ACHN (cell line): ENCODE results near the gene METTL16.

Source experiments
- DNase-seq: peaks from one replicate; pipeline ENCODE4 v3.0.0-alpha.2; 2015
- in situ Hi-C: cut with HindIII; loops from 2 replicates; pipeline ENCODE4 v1.10.0; 2017; ENCODE audit warnings: low sequenced_read_pairs, low pct_ligation_motif_present, low pct_unique_long_range_greater_than_20kb

The METTL16 gene

GRCh38 chr17:2427910-2428309, 83.8 kb downstream of the METTL16 start:
- in situ Hi-C loops: no loop called here

GRCh38 chr17:2427215-2427614, 84.5 kb downstream of the METTL16 start:
- in situ Hi-C loops: no loop called here
- DNase-seq: no peak

More at GRCh38 chr17:2427910-2428309, 83.8 kb downstream of the METTL16 start:
- DNase-seq: no peak

- no peak for DNase-seq
- in situ Hi-C loops: no loop called here
Observed at GRCh38 chr17:2423271-2423670, 88.4 kb downstream of the METTL16 start.

GRCh38 chr17:2421315-2422147, 90.2 kb downstream of the METTL16 start:
- peak; percentile 31 for DNase-seq
- in situ Hi-C loops: no loop called here

GRCh38 chr17:2420176-2420575, 91.5 kb downstream of the METTL16 start:
- in situ Hi-C loops: no loop called here
- no peak for DNase-seq

- in situ Hi-C loops: no loop called here
- DNase-seq: no peak
Observed at GRCh38 chr17:2419486-2419885, 92.2 kb downstream of the METTL16 start.

- no peak for DNase-seq
- in situ Hi-C loops: no loop called here
Observed at GRCh38 chr17:2418572-2418971, 93.1 kb downstream of the METTL16 start.

- DNase-seq: peak; percentile 86
- in situ Hi-C loops: no loop called here
Observed at GRCh38 chr17:2416010-2416734, 95.5 kb downstream of the METTL16 start.

GRCh38 chr17:2415081-2415480, 96.6 kb downstream of the METTL16 start:
- DNase-seq: no peak
- in situ Hi-C loops: no loop called here

- in situ Hi-C loops: no loop called here
- no peak for DNase-seq
Observed at GRCh38 chr17:2414446-2415064, 97.1 kb downstream of the METTL16 start.

- DNase-seq: peak; percentile 42
Observed at GRCh38 chr17:2412561-2413021, 99.1 kb downstream of the METTL16 start.

GRCh38 chr17:2410951-2411350, 100.7 kb downstream of the METTL16 start:
- DNase-seq: no peak
- in situ Hi-C loops: no loop called here

More at GRCh38 chr17:2412561-2413021, 99.1 kb downstream of the METTL16 start:
- in situ Hi-C loops: no loop called here

- peak; percentile 95 for DNase-seq
Observed at GRCh38 chr17:2406903-2407790, 104.5 kb downstream of the METTL16 start.

GRCh38 chr17:2406271-2406902, 105.3 kb downstream of the METTL16 start:
- no peak for DNase-seq
- in situ Hi-C loops: no loop called here

More at GRCh38 chr17:2406903-2407790, 104.5 kb downstream of the METTL16 start:
- in situ Hi-C loops: no loop called here

- in situ Hi-C loops: no loop called here
- DNase-seq: peak; percentile 71
Observed at GRCh38 chr17:2405247-2405926, 106.3 kb downstream of the METTL16 start.

- in situ Hi-C loops: no loop called here
- DNase-seq: no peak
Observed at GRCh38 chr17:2403044-2403443, 108.6 kb downstream of the METTL16 start.

GRCh38 chr17:2402544-2402943, 109.1 kb downstream of the METTL16 start:
- in situ Hi-C loops: no loop called here
- DNase-seq: no peak
